ENCODE measurements around the gene INTS1.

The INTS1 gene

DNA sequence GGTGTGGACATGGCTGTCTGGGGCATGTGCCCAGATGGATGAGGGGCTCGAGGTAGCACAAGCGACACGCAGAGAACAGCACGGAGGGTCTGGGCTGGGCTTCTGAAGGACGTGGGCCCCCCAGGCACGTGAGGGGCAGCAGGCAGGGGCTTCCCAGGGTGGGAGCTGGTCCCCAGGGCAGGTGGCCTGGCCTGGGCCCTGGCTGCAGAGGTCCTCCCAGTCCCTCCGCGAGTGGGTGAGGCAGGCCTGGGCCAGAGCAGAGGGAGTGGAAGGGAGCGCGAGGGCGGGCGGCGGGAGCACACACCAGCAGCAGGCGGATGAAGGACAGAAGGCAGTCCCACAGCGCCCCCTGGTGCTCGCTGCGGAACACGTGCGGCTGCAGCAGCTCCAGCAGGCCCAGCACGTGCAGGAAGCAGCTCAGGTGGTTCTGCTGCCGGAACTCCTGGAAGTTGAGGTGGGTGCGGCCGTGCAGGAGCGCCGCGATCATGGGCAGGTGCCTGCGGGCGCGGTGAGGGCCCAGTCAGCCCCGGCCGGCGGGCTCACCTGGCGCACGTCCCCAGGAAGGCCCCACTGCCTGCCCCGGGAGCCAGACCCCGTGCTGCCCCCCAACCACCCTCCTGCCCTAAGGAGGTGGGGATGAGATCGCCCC, 30.2 kb downstream of the INTS1 start:
- no peaks in the 10 kb centered on the region for H3K9me2 ChIP-seq (replicated peaks; ENCODE audit: control insufficient read depth, low read length)
- H3K4me2 ChIP-seq (ENCODE audit: low read length): peak overlapping the region; percentile 3; the same call in 1 of the 2 replicates
- no peaks in the 10 kb centered on the region for H4K20me1 ChIP-seq (ENCODE audit: control insufficient read depth, insufficient read depth, low read depth, low read length)
- H3K27me3 ChIP-seq (ENCODE audit: control insufficient read depth, low read length): no peaks in the 10 kb centered on the region
- no peaks in the 10 kb centered on the region; the same call in 1 of the 2 replicates for H3K79me2 ChIP-seq (ENCODE audit: control insufficient read depth, low read length)
- 0 out of 2 replicates have a peak, but pooled peaks cover 2% of the 10 kb centered on the region for H3F3A ChIP-seq (ENCODE audit: control insufficient read depth, insufficient read depth)
- TF ChIP-seq, protein P1, sequence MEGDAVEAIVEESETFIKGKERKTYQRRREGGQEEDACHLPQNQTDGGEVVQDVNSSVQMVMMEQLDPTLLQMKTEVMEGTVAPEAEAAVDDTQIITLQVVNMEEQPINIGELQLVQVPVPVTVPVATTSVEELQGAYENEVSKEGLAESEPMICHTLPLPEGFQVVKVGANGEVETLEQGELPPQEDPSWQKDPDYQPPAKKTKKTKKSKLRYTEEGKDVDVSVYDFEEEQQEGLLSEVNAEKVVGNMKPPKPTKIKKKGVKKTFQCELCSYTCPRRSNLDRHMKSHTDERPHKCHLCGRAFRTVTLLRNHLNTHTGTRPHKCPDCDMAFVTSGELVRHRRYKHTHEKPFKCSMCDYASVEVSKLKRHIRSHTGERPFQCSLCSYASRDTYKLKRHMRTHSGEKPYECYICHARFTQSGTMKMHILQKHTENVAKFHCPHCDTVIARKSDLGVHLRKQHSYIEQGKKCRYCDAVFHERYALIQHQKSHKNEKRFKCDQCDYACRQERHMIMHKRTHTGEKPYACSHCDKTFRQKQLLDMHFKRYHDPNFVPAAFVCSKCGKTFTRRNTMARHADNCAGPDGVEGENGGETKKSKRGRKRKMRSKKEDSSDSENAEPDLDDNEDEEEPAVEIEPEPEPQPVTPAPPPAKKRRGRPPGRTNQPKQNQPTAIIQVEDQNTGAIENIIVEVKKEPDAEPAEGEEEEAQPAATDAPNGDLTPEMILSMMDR (IDR thresholded peaks at IDR 0.05; ENCODE audit: low read depth, low read length, poor library complexity, severe bottlenecking): peak; percentile 99
- no peak for TF ChIP-seq EZH2phosphoT487 (IDR thresholded peaks at IDR 0.05; ENCODE audit: borderline replicate concordance, low read length)
- peaks cover 10% of the 10 kb centered on the region for H3K4me1 ChIP-seq (ENCODE audit: control insufficient read depth, low read length)
- H3K9me3 ChIP-seq (ENCODE audit: control insufficient read depth, insufficient read depth, low read length): no peaks in the 10 kb centered on the region
- H3K27ac ChIP-seq (ENCODE audit: low read depth, low read length): no peak overlapping the region
- peaks cover 77% of the 10 kb centered on the region for H3K36me3 ChIP-seq (ENCODE audit: control insufficient read depth, low read length)
- H3K4me3 ChIP-seq (ENCODE audit: low read length): no peak overlapping the region

DNA sequence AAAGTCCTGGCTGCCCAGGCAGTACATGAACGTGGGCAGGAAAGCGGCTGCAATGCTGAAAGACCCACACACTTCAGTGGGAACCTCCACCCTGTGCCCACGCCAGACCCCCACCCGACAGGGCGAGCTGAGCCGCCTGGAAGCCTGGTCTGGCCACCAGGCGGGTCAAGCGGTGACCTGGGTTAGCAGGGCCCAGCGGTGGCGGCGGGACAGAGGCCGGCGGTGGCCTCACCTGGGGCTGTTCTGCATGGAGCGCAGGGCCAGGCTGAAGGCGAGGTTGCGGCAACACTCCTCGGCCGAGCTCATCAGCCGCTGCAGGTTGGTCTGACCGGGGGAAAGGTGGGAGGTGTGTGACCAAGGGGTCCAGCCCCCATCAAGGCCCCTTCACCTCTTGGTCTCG, 33.3 kb downstream of the INTS1 start:
- Histone ChIP-seq H3K36me3 (ENCODE audit: control insufficient read depth, low read length) (peaks cover 49% of the 10 kb centered on the region), H3K79me2 (ENCODE audit: control insufficient read depth, low read length) (no peaks in the 10 kb centered on the region; the same call in 1 of the 2 replicates), H3F3A (ENCODE audit: control insufficient read depth, insufficient read depth) (0 out of 2 replicates have a peak, but pooled peaks cover 2% of the 10 kb centered on the region), H4K20me1 (ENCODE audit: control insufficient read depth, insufficient read depth, low read depth, low read length) (no peaks in the 10 kb centered on the region), H3K4me3 (ENCODE audit: low read length) (no peak overlapping the region), H3K27me3 (ENCODE audit: control insufficient read depth, low read length) (no peaks in the 10 kb centered on the region), H3K9me2 (replicated peaks; ENCODE audit: control insufficient read depth, low read length) (no peaks in the 10 kb centered on the region), H3K4me1 (ENCODE audit: control insufficient read depth, low read length) (peaks cover 10% of the 10 kb centered on the region), H3K4me2 (ENCODE audit: low read length) (no peak overlapping the region), H3K27ac (ENCODE audit: low read depth, low read length) (no peak overlapping the region), H3K9me3 (ENCODE audit: control insufficient read depth, insufficient read depth, low read length) (no peaks in the 10 kb centered on the region)
- no peak for TF ChIP-seq EZH2phosphoT487 (IDR thresholded peaks at IDR 0.05; ENCODE audit: borderline replicate concordance, low read length)

DNA sequence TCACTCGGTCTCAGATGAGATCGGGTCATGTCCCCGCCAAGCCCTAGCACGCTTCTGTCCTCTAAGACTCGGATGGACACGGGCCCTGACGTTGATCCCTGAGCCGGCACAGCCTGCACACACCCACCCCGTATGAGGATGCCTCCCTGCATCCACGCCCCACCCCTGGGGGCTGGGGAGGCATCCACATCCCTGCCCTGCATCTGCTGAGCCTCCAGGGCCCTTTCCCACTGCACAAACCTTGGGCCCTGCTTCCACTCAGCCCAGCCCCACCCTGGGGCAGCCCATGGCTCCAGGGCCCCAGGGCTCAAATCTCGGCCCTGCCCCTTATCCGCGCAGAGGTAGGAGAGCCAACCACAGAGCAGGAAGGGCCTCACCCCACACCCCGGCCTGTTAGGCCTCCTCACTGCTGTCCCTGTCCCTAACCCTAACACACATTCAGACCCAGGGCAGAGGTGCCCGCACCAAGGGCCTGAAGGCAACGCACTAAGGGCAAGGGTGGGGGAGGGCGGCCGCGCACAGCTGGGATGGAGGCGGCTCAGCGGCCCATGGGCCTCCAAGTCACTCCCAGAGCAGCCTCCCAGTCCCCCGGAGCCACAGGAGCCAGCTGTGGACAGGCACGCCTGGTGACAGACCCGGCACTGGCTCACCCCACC, 35.4 kb downstream of the INTS1 start:
- no peak overlapping the region for H3K4me2 ChIP-seq (ENCODE audit: low read length)
- H3K27me3 ChIP-seq (ENCODE audit: control insufficient read depth, low read length): no peaks in the 10 kb centered on the region
- no peaks in the 10 kb centered on the region for H4K20me1 ChIP-seq (ENCODE audit: control insufficient read depth, insufficient read depth, low read depth, low read length)
- no peaks in the 10 kb centered on the region for H3F3A ChIP-seq (ENCODE audit: control insufficient read depth, insufficient read depth)
- no peak overlapping the region for H3K4me3 ChIP-seq (ENCODE audit: low read length)
- peaks cover 2% of the 10 kb centered on the region; the same call in 1 of the 2 replicates for H3K4me1 ChIP-seq (ENCODE audit: control insufficient read depth, low read length)
- no peak overlapping the region for H3K27ac ChIP-seq (ENCODE audit: low read depth, low read length)
- TF ChIP-seq, protein P1 (IDR thresholded peaks at IDR 0.05; ENCODE audit: low read depth, low read length, poor library complexity, severe bottlenecking): no peak
- TF ChIP-seq EZH2phosphoT487 (IDR thresholded peaks at IDR 0.05; ENCODE audit: borderline replicate concordance, low read length): no peak
- H3K36me3 ChIP-seq (ENCODE audit: control insufficient read depth, low read length): peaks cover 35% of the 10 kb centered on the region
- H3K9me3 ChIP-seq (ENCODE audit: control insufficient read depth, insufficient read depth, low read length): no peaks in the 10 kb centered on the region
- no peaks in the 10 kb centered on the region for H3K9me2 ChIP-seq (replicated peaks; ENCODE audit: control insufficient read depth, low read length)
- H3K79me2 ChIP-seq (ENCODE audit: control insufficient read depth, low read length): no peaks in the 10 kb centered on the region; the same call in 1 of the 2 replicates

DNA sequence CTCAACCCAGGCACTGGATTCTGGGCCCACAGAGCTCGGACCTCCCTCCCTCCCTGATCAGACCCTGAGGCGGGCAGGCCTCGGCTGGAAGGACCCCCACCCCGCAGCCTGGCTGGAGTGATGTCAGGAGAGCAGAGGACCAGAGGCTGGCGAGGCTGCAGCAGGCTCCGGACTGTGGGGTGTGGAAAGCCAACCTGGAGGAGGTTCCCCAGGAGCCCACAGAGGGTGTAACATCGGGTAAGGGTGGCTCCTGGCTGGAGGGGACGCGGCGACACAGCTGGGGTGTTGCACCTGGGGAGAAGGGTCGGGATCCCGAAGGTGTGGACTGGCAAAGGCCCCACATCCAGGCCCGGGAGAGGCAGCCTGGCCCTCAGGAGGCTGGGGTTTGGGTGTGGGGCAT, 36.0 kb downstream of the INTS1 start:
- Histone ChIP-seq H3F3A (ENCODE audit: control insufficient read depth, insufficient read depth) (no peaks in the 10 kb centered on the region), H3K79me2 (ENCODE audit: control insufficient read depth, low read length) (no peaks in the 10 kb centered on the region), H3K27ac (ENCODE audit: low read depth, low read length) (no peak overlapping the region), H3K9me3 (ENCODE audit: control insufficient read depth, insufficient read depth, low read length) (no peaks in the 10 kb centered on the region), H3K9me2 (replicated peaks; ENCODE audit: control insufficient read depth, low read length) (no peaks in the 10 kb centered on the region), H3K4me1 (ENCODE audit: control insufficient read depth, low read length) (no peaks in the 10 kb centered on the region), H3K36me3 (ENCODE audit: control insufficient read depth, low read length) (peaks cover 29% of the 10 kb centered on the region), H3K4me3 (ENCODE audit: low read length) (no peak overlapping the region), H4K20me1 (ENCODE audit: control insufficient read depth, insufficient read depth, low read depth, low read length) (no peaks in the 10 kb centered on the region), H3K4me2 (ENCODE audit: low read length) (no peak overlapping the region), H3K27me3 (ENCODE audit: control insufficient read depth, low read length) (no peaks in the 10 kb centered on the region)
- TF ChIP-seq, protein P1 (IDR thresholded peaks at IDR 0.05; ENCODE audit: low read depth, low read length, poor library complexity, severe bottlenecking): no peak
- TF ChIP-seq EZH2phosphoT487 (IDR thresholded peaks at IDR 0.05; ENCODE audit: borderline replicate concordance, low read length): no peak
